ENCODE measurements around the gene PAM. TPM values are rescaled to one million over a fixed set of nuclear protein-coding genes. Genes with fewer than 3 reads are reported as not detected.

The PAM gene
- 10 to 100 TPM; 41.5 to 92.8 (median 48.2) TPM for total RNA-seq

- DNase-seq (ENCODE audit: low spot score in 2 of 2) = peak; percentile 86 to 87
- peak within 1 kb of the TSS; percentile 90 for H3K4me3 ChIP-seq
- no peaks in the 10 kb centered on the region for H3K27me3 ChIP-seq
- H3K27ac ChIP-seq = peak within 1 kb of the TSS; percentile 86
- no peak for TF ChIP-seq CTCF (IDR thresholded peaks at IDR 0.05)
- peak in 1 of 2 donors; percentile 80 for TF ChIP-seq POLR2A (IDR thresholded peaks at IDR 0.05)
- peak in 1 of 3 donors; percentile 32 for TF ChIP-seq POLR2AphosphoS5 (IDR thresholded peaks at IDR 0.05)
- no peak for TF ChIP-seq EP300 (IDR thresholded peaks at IDR 0.05)
- no CpG with 5 or more reads among the region's 65 CpGs for WGBS
- no peaks in the 10 kb centered on the region for H3K9me3 ChIP-seq
- H3K4me1 ChIP-seq = peaks cover 37% of the 10 kb centered on the region
- H3K36me3 ChIP-seq = no peaks in the 10 kb centered on the region
Observed at GRCh38 chr5:102754767-102755431, at the start of gene PAM. Gene PAM, plus strand, starts transcription at chr5:102755305. Its CDS starts 110,891 bp downstream, at chr5:102866196.

- WGBS = 79% methylated on average over 8 of the region's 8 CpGs
- Histone ChIP-seq H3K27ac (no peak overlapping the region), H3K27me3 (no peaks in the 10 kb centered on the region), H3K4me1 (peaks cover 2% of the 10 kb centered on the region), H3K9me3 (no peaks in the 10 kb centered on the region), H3K36me3 (no peaks in the 10 kb centered on the region), H3K4me3 (no peak overlapping the region)
- TF ChIP-seq POLR2AphosphoS5 (IDR thresholded peaks at IDR 0.05) = no peak
- no peak for TF ChIP-seq CTCF (IDR thresholded peaks at IDR 0.05)
- no peak for TF ChIP-seq EP300 (IDR thresholded peaks at IDR 0.05)
- TF ChIP-seq POLR2A (IDR thresholded peaks at IDR 0.05) = no peak
- DNase-seq (ENCODE audit: low spot score in 2 of 2) = no peak
Observed at GRCh38 chr5:102711525-102712385, 43.4 kb upstream of the PAM start.

- Histone ChIP-seq H3K4me1 (peaks cover 2% of the 10 kb centered on the region), H3K36me3 (no peaks in the 10 kb centered on the region), H3K27me3 (no peaks in the 10 kb centered on the region), H3K9me3 (no peaks in the 10 kb centered on the region), H3K27ac (no peak overlapping the region), H3K4me3 (no peak overlapping the region)
- no peak for TF ChIP-seq CTCF (IDR thresholded peaks at IDR 0.05)
- TF ChIP-seq POLR2A (IDR thresholded peaks at IDR 0.05) = no peak
- TF ChIP-seq EP300 (IDR thresholded peaks at IDR 0.05) = no peak
- no peak for TF ChIP-seq POLR2AphosphoS5 (IDR thresholded peaks at IDR 0.05)
- WGBS = 86% methylated on average over 2 of the region's 2 CpGs
- no peak for DNase-seq (ENCODE audit: low spot score in 2 of 2)
Observed at GRCh38 chr5:102713278-102713677, 41.8 kb upstream of the PAM start.

- WGBS = 52% methylated on average over 6 of the region's 6 CpGs
- H3K4me3 ChIP-seq = no peak overlapping the region
- H3K27ac ChIP-seq = no peak overlapping the region
- no peak for DNase-seq (ENCODE audit: low spot score in 2 of 2)
- TF ChIP-seq POLR2A (IDR thresholded peaks at IDR 0.05) (no peak), CTCF (IDR thresholded peaks at IDR 0.05) (no peak), EP300 (IDR thresholded peaks at IDR 0.05) (no peak), POLR2AphosphoS5 (IDR thresholded peaks at IDR 0.05) (no peak)
- H3K9me3 ChIP-seq = no peaks in the 10 kb centered on the region
- no peaks in the 10 kb centered on the region for H3K27me3 ChIP-seq
- no peaks in the 10 kb centered on the region for H3K36me3 ChIP-seq
- peaks cover 2% of the 10 kb centered on the region for H3K4me1 ChIP-seq
Observed at GRCh38 chr5:102713682-102714231, 41.3 kb upstream of the PAM start.
